Heart left ventricle (tissue), 16 donors: ENCODE data around the gene PIGW. TPM values are rescaled to one million over a fixed set of nuclear protein-coding genes. Genes with fewer than 3 reads are reported as not detected.
"Not testable (repeated sequence)": the region's sequence is repeated elsewhere in the genome, so short reads cannot be mapped to it uniquely, and the experiment has no call there.

Experiments used
- ATAC-seq, 4 donors: fragments of 200-7000 bp; cut with Tn5 transposase; one replicate each; pipeline ENCODE4 v1.9.1; 2020 to 2022; ENCODE audit warnings: moderate library complexity in 4 of 4, mild to moderate bottlenecking in 3 of 4, moderate number of reproducible peaks in 1 of 4
- DNase-seq, 5 donors: peaks; one replicate each; pipeline ENCODE4 v3.0.0-alpha.2; 2020
- H3K27ac ChIP-seq, 12 donors: fragments of 200-600 bp; sonication (generic) in 4 of 12; one replicate each; pipeline versions ENCODE4 v1.5.0 to v1.8.0; 2016 to 2022; ENCODE audit warnings: mild to moderate bottlenecking in 2 of 12
- H3K27me3 ChIP-seq, 9 donors: fragments of 200-600 bp; sonication (generic) in 2 of 9; one replicate each; pipeline versions ENCODE4 v1.5.1 to v1.8.0; 2016 to 2022; ENCODE audit warnings: mild to moderate bottlenecking in 3 of 9
- H3K36me3 ChIP-seq, 9 donors: fragments of 200-600 bp; sonication (generic) in 2 of 9; one replicate each; pipeline versions ENCODE4 v1.5.0 to v1.8.0; 2018 to 2022; ENCODE audit warnings: mild to moderate bottlenecking in 2 of 9
- H3K4me1 ChIP-seq, 12 donors: fragments of 200-600 bp; sonication (generic) in 4 of 12; one replicate each; pipeline versions ENCODE4 v1.5.0 to v1.8.0; 2016 to 2022; ENCODE audit warnings: mild to moderate bottlenecking in 3 of 12
- H3K4me3 ChIP-seq, 12 donors: fragments of 200-600 bp; sonication (generic) in 4 of 12; one replicate each; pipeline versions ENCODE4 v1.5.0 to v1.8.0; 2017 to 2022; ENCODE audit warnings: mild to moderate bottlenecking in 9 of 12, moderate library complexity in 4 of 12
- H3K9me3 ChIP-seq, 12 donors: fragments of 200-600 bp; sonication (generic) in 4 of 12; one replicate each; pipeline versions ENCODE4 v1.5.0 to v1.8.0; 2016 to 2022; ENCODE audit warnings: mild to moderate bottlenecking in 1 of 12
- CTCF ChIP-seq, 12 donors: fragments of 200-600 bp; sonication (generic) in 4 of 12; IDR thresholded peaks; one replicate each; pipeline versions ENCODE4 v1.5.0 to v1.8.0; 2018 to 2022; ENCODE audit warnings: antibody characterized with exemption in 12 of 12, mild to moderate bottlenecking in 5 of 12
- POLR2A ChIP-seq, 2 donors: fragments of 450-650 bp; IDR thresholded peaks; one replicate each; pipeline ENCODE4 v1.6.1; 2017; ENCODE audit warnings: antibody characterized with exemption in 2 of 2, mild to moderate bottlenecking in 2 of 2, moderate library complexity in 2 of 2
- WGBS, 4 donors: extraction: QIAGEN DNeasy Blood & Tissue Kit in 2 of 4; methylation state at CpG; one replicate each; pipeline versions ENCODE4 v1.1.5 to v1.1.7; 2013 to 2018; 5-methylcytosine and 5-hydroxymethylcytosine counted together
- intact Hi-C, 10 donors: fragments of 100-400 bp; cut with DNase I; formaldehyde crosslinking; loops; one replicate each; pipeline versions ENCODE4 v1.11.1 to v1.14.2; 2022
- polyA plus RNA-seq, 2 donors: library from polyadenylated mRNA; stranded (reverse); fragments of 200-250 nt; gene quantifications; one replicate each; pipeline ENCODE4 v1.2.3, GENCODE V29; 2013
- total RNA-seq, 9 donors: library from RNA; depleted of rRNA in 2 of 9; stranded (reverse); fragments of >200 nt in 2 of 9; fragmentation: NEBNext Ultra II Directional in 3 of 9; extraction: Animal tissue kit (Norgen Biotek cat#: 25700) in 3 of 9; gene quantifications; one replicate each; pipeline versions ENCODE4 v1.1.0 to v1.2.4, GENCODE V29; 2016 to 2023
- donor health status: ischemic (EF 13 %, LVEDD 7.1; RV severe dilation, severe dysfunction).
- donor health status: healthy with polysubstance abuse.
- donor health status: DM: no; HTN: yes; CAD: no.
- donor health status: DM: no; HTN: no; CAD: no.
- donor health status: ischemic (EF 25% LVEDD 6.9; RV normal size, moderate dysfunction).
- donor health status: ischemic (EF 25% LVEDD 5.7; RV mildly dilated, moderate dysfunction).
- donor health status: healthy.
- donor health status: DM: yes; HTN: yes; CAD: no.
- donor health status: ischemic (EF 35%, LVEDD 5.7; RV mildly dilated, moderate dysfunction).
- donor health status: nonischemic (EF 11% LVEDD 7.7; RV severe dilation, severe dysfunction).
- donor health status: DM: yes; HTN: yes; CAD: no.
- donor health status: PGD.
- donor health status: ischemic (EF 29% LVEDD 5.4; RV normal size, mild dysfunction).
- donor health status: nonischemic (EF 23%, LVEDD 6.1; RV moderate dilation, normal function).

Gene PIGW
- total and polyA plus RNA-seq, 11 donors, result 2.1 to 8.9 (median 5.7) TPM

GRCh38 chr17:36506831-36507230 lies 28.0 kb upstream of the PIGW start:
- H3K36me3 ChIP-seq, result peaks cover 0 to 95% (median 47%) of the 10 kb centered on the region in 9 donors
- intact Hi-C loops, result no loop called here
- 91 to 97% (median 96%) methylated on average over 10 to 11 of the region's 11 CpGs for WGBS, 4 donors

DNA sequence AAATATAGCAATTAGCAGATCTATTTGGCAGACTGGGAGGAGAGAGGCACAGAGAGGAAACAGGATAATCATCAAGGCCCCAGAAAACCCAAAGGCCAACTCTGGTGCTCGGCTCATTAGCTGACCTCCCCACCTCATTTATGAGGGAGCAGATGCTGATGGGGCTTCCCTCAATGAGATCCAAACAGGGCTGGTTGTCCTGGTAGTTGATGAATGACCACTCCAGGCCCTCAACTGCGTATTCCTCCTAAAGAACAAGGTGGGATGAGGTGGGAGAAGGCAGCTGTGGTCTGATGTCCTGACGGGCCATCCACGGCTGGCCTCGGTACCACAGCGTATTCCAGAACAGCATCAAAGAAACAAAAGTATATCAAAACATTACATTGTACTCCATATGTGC lies 27.5 kb upstream of the PIGW start:
- Histone ChIP-seq H3K9me3 (no peaks in the 10 kb centered on the region), H3K4me1 (peaks cover 0 to 16% (median 2%) of the 10 kb centered on the region in 12 donors), H3K4me3 (no peak overlapping the region), H3K27ac (no peak overlapping the region), H3K27me3 (no peaks in the 10 kb centered on the region), H3K36me3 (peaks cover 0 to 90% (median 47%) of the 10 kb centered on the region in 9 donors)
- ATAC-seq (no peak), DNase-seq (no peak)
- no peak for TF ChIP-seq POLR2A (IDR thresholded peaks at IDR 0.05)
- no peak for TF ChIP-seq CTCF (IDR thresholded peaks at IDR 0.05)
- intact Hi-C loops, result no loop called here
- WGBS, 4 donors, result 89 to 97% (median 95%) methylated on average over 6 of the region's 6 CpGs

More at GRCh38 chr17:36506831-36507230, 28.0 kb upstream of the PIGW start:
- no peak for TF ChIP-seq POLR2A (IDR thresholded peaks at IDR 0.05)
- TF ChIP-seq CTCF (IDR thresholded peaks at IDR 0.05), result no peak
- no peak overlapping the region for H3K27ac ChIP-seq
- H3K4me1 ChIP-seq, result peaks cover 0 to 16% (median 2%) of the 10 kb centered on the region in 12 donors
- no peaks in the 10 kb centered on the region for H3K27me3 ChIP-seq
- DNase-seq (no peak), ATAC-seq (no peak)
- H3K9me3 ChIP-seq, result no peaks in the 10 kb centered on the region
- H3K4me3 ChIP-seq, result no peak overlapping the region

GRCh38 chr17:36508439-36508838 lies 26.3 kb upstream of the PIGW start:
- H3K27me3 ChIP-seq, intact Hi-C loops, H3K4me3 ChIP-seq, ATAC-seq, H3K27ac ChIP-seq, H3K9me3 ChIP-seq, DNase-seq: not testable (repeated sequence)
- 88 to 100% (median 93%) methylated on average over 2 of the region's 2 CpGs for WGBS, 4 donors
- H3K4me1 ChIP-seq, result peaks cover 0 to 12% (median 2%) of the 10 kb centered on the region in 12 donors
- H3K36me3 ChIP-seq, result peaks cover 0 to 81% (median 43%) of the 10 kb centered on the region in 9 donors

GRCh38 chr17:36509272-36509985 lies 25.4 kb upstream of the PIGW start:
- Histone ChIP-seq H3K9me3 (no peaks in the 10 kb centered on the region), H3K4me3 (no peak overlapping the region), H3K27ac (no peak overlapping the region), H3K27me3 (no peaks in the 10 kb centered on the region), H3K36me3 (peaks cover 0 to 79% (median 36%) of the 10 kb centered on the region in 9 donors), H3K4me1 (peaks cover 0 to 2% (median 0%) of the 10 kb centered on the region in 12 donors)
- WGBS, 4 donors, result 93 to 96% (median 96%) methylated on average over 9 of the region's 9 CpGs
- intact Hi-C loops, result no loop called here
- ATAC-seq (no peak), DNase-seq (no peak)
- no peak for TF ChIP-seq CTCF (IDR thresholded peaks at IDR 0.05)
- TF ChIP-seq POLR2A (IDR thresholded peaks at IDR 0.05), result no peak
